Measurements from ENCODE around the gene SSTR3. TPM values are rescaled to one million over a fixed set of nuclear protein-coding genes. Genes with fewer than 3 reads are reported as not detected.
A peak's percentile ranks its signal among the peaks of the same experiment; 100 is the strongest.

Gene SSTR3
- polyA plus RNA-seq, 6 donors from 2014 or later: 0.08 to 0.63 (median 0.45) TPM; not detected in 1

DNA sequence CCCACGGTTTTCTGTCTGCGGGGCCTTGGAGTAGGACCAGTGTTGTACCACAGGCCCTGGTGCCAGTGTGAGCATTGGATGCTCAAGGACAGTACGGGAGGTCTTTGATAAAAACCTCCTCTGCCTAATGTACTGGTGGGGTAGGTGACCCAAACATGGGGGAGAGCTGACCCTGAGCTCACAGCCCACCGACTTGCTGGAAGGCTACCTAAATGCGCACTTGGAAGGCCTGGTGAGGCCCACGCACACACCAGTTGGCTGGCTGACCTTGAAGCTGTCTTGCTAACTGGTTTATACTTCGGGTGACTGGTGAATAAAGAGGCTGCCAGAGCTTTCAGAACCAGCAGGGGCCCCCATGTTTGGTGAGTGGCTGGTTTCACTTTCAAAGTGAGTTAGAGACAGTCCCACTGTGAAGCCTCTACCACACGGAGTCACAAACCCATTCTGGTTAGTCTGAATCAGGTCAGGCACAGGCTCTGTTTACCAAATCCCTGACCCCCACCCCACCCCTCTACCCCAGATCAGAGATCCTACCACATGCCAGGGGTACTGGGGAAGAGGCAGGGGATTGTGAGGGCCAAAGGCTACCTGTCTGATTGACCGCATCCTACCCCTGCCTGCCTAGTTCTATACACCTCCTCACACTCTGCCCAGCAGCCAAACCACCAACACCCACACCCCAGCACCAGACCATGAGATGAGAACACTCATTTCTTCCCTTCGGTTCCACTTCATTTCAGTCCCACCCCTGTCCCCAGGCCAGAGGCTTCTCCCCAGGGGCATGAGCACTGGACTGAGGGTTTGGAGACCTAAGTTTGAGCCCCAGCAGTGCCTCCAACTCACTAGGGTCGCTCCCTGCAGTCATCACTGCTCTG is 49.8 kb downstream of the SSTR3 start:
- ATAC-seq (ENCODE audit: low read depth in 2 of 2): peak; percentile 56 to 81
- peaks cover 8 to 18% (median 10%) of the 10 kb centered on the region in 3 donors for H3K27me3 Mint-ChIP-seq
- H3K9me3 Mint-ChIP-seq: peaks cover 0 to 2% (median 0%) of the 10 kb centered on the region in 7 donors
- H3K4me3 Mint-ChIP-seq: peak overlapping the region in 5 of 8 donors; percentile 21 to 75 (median 42)
- peaks cover 13 to 28% (median 21%) of the 10 kb centered on the region in 3 donors for H3K4me1 Mint-ChIP-seq
- peak overlapping the region; percentile 18 to 84 (median 64) for H3K27ac Mint-ChIP-seq
- no peaks in the 10 kb centered on the region for H3K36me3 Mint-ChIP-seq
- DNase-seq: peak; percentile 17

DNA sequence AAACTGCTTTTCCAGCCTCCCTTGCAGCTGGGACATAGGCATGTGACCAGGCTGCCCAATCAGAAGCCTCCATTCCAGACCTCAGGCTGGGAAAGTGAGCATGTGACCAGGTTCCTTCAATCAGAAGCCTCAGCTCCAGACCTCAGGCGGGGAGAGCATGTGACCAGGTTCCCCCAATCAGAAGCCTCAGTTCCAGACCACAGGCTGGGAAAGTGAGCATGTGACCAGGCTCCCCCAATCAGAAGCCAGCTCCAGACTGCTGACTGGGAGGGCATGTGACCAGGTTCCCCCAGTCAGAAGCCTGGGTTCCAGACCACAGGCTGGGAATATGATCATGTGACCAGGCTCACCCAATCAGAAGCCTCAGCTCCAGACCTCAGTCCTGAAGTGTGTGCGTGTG is 50.8 kb downstream of the SSTR3 start:
- H3K4me3 Mint-ChIP-seq: no peak overlapping the region
- H3K36me3 Mint-ChIP-seq: no peaks in the 10 kb centered on the region
- peaks cover 9 to 17% (median 16%) of the 10 kb centered on the region in 3 donors for H3K4me1 Mint-ChIP-seq
- peaks cover 6 to 19% (median 15%) of the 10 kb centered on the region in 3 donors for H3K27me3 Mint-ChIP-seq
- H3K9me3 Mint-ChIP-seq: peaks cover 0 to 2% (median 0%) of the 10 kb centered on the region in 7 donors
- no peak for DNase-seq
- H3K27ac Mint-ChIP-seq: peak overlapping the region in 1 of 6 donors; percentile 78
- ATAC-seq (ENCODE audit: low read depth in 2 of 2): peak; percentile 5 to 23

DNA sequence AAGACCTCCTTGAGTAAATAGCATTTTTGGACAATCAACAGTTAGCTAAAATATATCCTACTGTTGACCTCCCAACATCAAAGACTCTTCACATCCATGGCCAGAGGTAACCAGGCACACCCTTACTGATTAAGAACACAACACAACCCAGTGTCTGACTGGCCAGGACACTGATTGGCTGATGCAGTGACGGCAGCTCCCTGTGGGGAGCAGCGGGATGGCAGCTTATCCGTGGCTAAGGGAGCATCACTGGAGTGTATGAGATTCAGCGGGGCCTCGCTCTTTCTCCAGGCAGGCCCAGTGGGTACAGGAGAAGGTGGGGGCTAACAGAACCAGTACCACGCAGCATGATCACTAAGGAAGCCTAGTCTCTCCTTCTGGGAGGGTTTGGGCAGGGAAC is 52.2 kb downstream of the SSTR3 start:
- H3K4me1 Mint-ChIP-seq: peaks cover 7 to 15% (median 14%) of the 10 kb centered on the region in 3 donors
- H3K9me3 Mint-ChIP-seq: peaks cover 0 to 2% (median 0%) of the 10 kb centered on the region in 7 donors
- DNase-seq (no peak), ATAC-seq (ENCODE audit: low read depth in 2 of 2) (no peak)
- no peaks in the 10 kb centered on the region for H3K36me3 Mint-ChIP-seq
- peaks cover 5 to 29% (median 27%) of the 10 kb centered on the region in 3 donors for H3K27me3 Mint-ChIP-seq
- H3K4me3 Mint-ChIP-seq: no peak overlapping the region
- no peak overlapping the region for H3K27ac Mint-ChIP-seq

DNA sequence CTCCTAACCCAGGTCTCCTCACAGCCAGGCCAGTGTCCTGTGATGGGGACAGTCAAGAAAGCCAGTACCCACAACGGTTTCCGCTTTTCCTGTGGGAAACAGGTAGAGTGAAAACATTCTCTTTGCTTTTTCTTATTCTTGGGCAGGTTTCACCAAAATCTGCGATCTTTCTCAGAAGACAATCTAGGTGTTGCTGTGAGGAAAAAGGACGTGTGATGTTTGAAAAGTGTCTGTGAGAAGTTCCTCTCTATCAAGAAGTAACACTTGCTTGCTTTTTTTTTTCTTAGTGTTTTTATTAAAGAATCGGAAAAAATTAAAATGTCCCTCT is 53.4 kb downstream of the SSTR3 start:
- H3K27ac Mint-ChIP-seq: no peak overlapping the region
- H3K4me1 Mint-ChIP-seq: peaks cover 7 to 13% (median 12%) of the 10 kb centered on the region in 3 donors
- H3K4me3 Mint-ChIP-seq: no peak overlapping the region
- H3K27me3 Mint-ChIP-seq: peaks cover 5 to 35% (median 27%) of the 10 kb centered on the region in 3 donors
- peaks cover 0 to 2% (median 0%) of the 10 kb centered on the region in 7 donors for H3K9me3 Mint-ChIP-seq
- ATAC-seq (ENCODE audit: low read depth in 2 of 2) (no peak), DNase-seq (no peak)
- no peaks in the 10 kb centered on the region for H3K36me3 Mint-ChIP-seq

DNA sequence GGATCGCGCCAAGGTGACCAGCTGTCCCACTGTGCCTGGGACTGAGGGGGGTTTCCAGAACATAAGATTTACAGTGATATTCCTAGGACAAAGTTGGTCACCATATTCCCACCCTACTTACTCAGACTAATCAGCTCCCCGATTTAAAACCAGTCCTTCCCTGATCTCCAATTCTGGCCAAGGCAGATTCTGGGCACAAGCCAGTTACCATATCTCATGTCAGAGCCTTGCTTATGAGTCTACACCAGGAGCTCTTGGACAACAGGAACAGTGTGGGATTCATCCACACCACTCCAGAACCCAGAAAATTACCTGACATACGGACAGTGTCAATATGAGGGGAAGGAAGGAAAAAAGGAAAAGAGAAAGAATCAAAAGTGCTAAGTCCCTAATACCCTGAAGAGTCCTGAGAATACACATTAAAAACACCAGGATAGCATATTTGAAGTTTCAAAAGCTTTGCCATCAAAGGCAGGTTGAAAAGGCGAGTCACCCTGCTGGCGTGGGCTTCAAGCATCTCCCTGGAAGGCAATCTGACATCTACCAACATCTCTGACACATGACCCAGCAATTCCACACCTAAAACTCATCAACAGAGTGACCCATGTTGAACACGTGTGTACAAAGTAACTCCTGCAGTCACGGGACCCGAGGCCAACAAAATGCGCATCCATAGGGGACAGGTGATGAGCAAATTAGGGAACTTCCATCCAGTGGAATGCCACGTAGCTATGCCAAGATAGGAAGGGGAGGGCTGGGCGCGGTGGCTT is 54.6 kb downstream of the SSTR3 start:
- no peak overlapping the region for H3K27ac Mint-ChIP-seq
- no peak overlapping the region for H3K4me3 Mint-ChIP-seq
- no peak for DNase-seq
- H3K9me3 Mint-ChIP-seq: peaks cover 0 to 2% (median 0%) of the 10 kb centered on the region in 7 donors
- peaks cover 5 to 35% (median 24%) of the 10 kb centered on the region in 3 donors for H3K27me3 Mint-ChIP-seq
- H3K36me3 Mint-ChIP-seq: no peaks in the 10 kb centered on the region
- no peak for ATAC-seq (ENCODE audit: low read depth in 2 of 2)
- peaks cover 4 to 8% (median 7%) of the 10 kb centered on the region in 3 donors for H3K4me1 Mint-ChIP-seq

DNA sequence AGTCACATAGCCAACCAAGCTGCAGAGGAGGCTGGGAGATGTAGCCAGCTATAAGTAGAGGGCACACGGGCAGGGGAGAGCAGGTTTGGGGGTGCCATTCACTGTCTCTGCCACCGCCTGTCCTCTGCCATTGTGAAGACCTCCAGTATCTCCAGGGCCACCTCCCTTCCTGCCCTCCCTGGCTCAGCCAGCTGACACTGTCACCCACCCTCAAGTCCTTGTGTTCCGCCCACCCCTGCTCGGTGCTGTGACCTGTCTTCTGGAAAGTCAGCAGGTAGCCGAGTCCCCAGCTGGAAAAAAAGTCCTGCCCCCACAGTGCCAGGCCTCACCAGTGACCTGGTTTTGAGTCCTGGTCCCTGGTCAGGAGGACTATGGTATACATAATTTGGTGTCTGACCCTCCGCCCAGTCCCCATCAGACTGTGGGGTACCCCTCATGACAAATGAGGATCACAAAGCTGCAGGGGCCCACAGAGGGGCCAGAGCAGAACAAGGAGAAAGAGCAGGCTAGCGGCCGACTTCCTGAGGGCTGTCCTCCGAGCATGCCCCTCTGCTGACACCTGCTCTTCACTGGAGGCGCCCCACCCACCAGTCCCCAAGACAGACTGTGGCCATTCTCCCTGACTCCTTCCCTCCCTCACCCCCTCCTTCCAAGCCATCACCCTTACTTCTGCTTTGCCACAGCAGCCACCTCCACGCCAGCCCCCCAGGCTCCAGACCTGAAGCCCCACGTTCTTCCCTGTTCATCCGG is 55.4 kb downstream of the SSTR3 start:
- peak overlapping the region in 1 of 6 donors; percentile 72 for H3K27ac Mint-ChIP-seq
- H3K9me3 Mint-ChIP-seq: peaks cover 0 to 5% (median 0%) of the 10 kb centered on the region in 7 donors
- H3K27me3 Mint-ChIP-seq: peaks cover 5 to 35% (median 23%) of the 10 kb centered on the region in 3 donors
- H3K36me3 Mint-ChIP-seq: no peaks in the 10 kb centered on the region
- ATAC-seq (ENCODE audit: low read depth in 2 of 2) (no peak), DNase-seq (no peak)
- peaks cover 0 to 5% (median 0%) of the 10 kb centered on the region in 3 donors for H3K4me1 Mint-ChIP-seq
- no peak overlapping the region for H3K4me3 Mint-ChIP-seq

DNA sequence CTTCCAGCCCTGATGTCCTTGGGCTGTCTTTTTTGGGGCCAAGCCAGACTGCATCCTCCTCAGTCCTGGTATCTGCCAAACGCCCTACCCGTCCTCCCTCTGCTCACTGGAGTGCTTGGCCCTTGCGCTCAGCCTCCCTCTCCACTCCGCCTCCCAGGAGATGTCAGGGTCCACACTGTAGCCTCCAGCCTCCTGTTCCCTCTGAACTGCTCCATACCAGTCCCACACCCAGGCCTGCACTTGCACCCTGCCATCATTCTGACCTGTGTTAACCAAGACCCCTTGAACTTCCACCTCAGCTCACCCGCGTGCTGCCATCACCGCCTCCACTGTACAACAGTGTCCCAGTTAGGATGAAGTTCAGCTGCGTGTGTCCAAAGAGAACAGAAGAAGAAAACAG is 56.3 kb downstream of the SSTR3 start:
- peak overlapping the region in 2 of 6 donors; percentile 13 to 93 for H3K27ac Mint-ChIP-seq
- no peak for DNase-seq
- peaks cover 12 to 43% (median 23%) of the 10 kb centered on the region in 3 donors for H3K27me3 Mint-ChIP-seq
- H3K4me1 Mint-ChIP-seq: peaks cover 0 to 5% (median 0%) of the 10 kb centered on the region in 3 donors
- no peak overlapping the region for H3K4me3 Mint-ChIP-seq
- peaks cover 0 to 14% (median under 1%) of the 10 kb centered on the region in 7 donors for H3K9me3 Mint-ChIP-seq
- no peak for ATAC-seq (ENCODE audit: low read depth in 2 of 2)
- peaks cover 0 to 5% of the 10 kb centered on the region in 2 donors for H3K36me3 Mint-ChIP-seq

DNA sequence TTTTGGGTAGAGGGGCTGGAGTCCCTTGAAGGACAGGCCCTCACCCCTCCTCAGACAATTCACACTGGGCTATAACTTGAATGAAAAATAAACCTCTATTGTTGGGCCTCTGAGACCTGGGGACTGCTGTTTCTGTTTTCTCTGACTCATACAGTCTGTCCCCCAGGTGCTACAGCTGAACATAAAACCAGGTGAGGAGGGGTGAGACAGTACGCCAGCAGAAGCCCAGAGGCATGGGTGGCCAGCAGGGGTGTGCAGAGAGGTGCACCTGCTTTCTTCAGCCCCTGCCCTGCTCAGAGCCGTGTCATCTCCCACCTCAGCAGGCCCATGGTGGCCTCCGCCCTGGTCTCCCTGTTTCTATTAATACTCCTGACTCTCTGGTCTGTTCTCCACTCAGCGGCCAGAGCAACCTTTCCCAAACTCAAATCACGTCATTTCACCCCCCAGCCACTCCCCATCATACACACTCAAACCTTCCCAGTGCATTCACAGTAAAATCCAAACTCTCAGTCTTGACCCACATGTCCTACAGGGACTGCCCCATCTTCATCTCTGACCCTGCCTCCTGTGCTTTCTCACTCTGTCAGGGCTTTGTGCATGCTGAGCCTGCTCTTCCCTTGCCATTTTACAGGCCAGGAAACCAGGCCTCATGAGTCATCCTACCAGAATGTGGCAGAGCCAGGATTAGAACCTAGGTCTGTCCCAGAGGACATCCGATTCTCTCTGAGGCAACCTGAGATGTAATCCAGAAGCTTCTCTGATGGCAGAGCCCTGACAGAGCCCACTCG is 57.2 kb downstream of the SSTR3 start:
- Mint-ChIP-seq H3K27me3 (peaks cover 12 to 43% (median 27%) of the 10 kb centered on the region in 3 donors), H3K9me3 (peaks cover 0 to 20% (median 0%) of the 10 kb centered on the region in 7 donors), H3K36me3 (peaks cover 0 to 10% of the 10 kb centered on the region in 2 donors), H3K4me3 (peak overlapping the region in 1 of 8 donors; percentile 56), H3K27ac (peak overlapping the region in 2 of 6 donors; percentile 58 to 79), H3K4me1 (peaks cover 1 to 6% (median 2%) of the 10 kb centered on the region in 3 donors)
- DNase-seq (no peak), ATAC-seq (ENCODE audit: low read depth in 2 of 2) (no peak)

Other genes with a start within 250 kb of the SSTR3 start
- 1 to 10 TPM in 1 of 6 donors, under 1 TPM in 3, not detected in 2; 0.65 to 3.3 (median 0.89) TPM for gene TST, start 193.0 kb downstream of the SSTR3 start, polyA plus RNA-seq (ENCODE audit: low read depth in 6 of 6)
- 10 to 100 TPM; 12.0 to 16.5 (median 12.8) TPM for gene MPST, start 192.7 kb downstream of the SSTR3 start, polyA plus RNA-seq (ENCODE audit: low read depth in 6 of 6)
- 10 to 100 TPM in 1 of 6 donors, 1 to 10 TPM in 5; 6.7 to 15.6 (median 9.5) TPM for gene KCTD17, start 160.7 kb downstream of the SSTR3 start, polyA plus RNA-seq (ENCODE audit: low read depth in 6 of 6)
- gene TMPRSS6, start 102.8 kb downstream of the SSTR3 start, polyA plus RNA-seq (ENCODE audit: low read depth in 6 of 6): under 1 TPM in 1 of 6 donors, not detected in 5; 0.08 TPM
- 1 to 10 TPM in 4 of 6 donors, under 1 TPM in 2; 0.73 to 1.8 (median 1.2) TPM for gene IL2RB, start 62.6 kb downstream of the SSTR3 start, polyA plus RNA-seq (ENCODE audit: low read depth in 6 of 6)
- 1 to 10 TPM in 5 of 6 donors, not detected in 1; 1.1 to 2.0 (median 1.5) TPM for gene C1QTNF6, start 24.2 kb downstream of the SSTR3 start, polyA plus RNA-seq (ENCODE audit: low read depth in 6 of 6)
- gene RAC2, start 31.8 kb upstream of the SSTR3 start, polyA plus RNA-seq (ENCODE audit: low read depth in 6 of 6): 100 to 1,000 TPM; 671 to 842 (median 780) TPM
- 10 to 100 TPM; 29.3 to 74.9 (median 46.1) TPM for gene CYTH4, start 70.0 kb upstream of the SSTR3 start, polyA plus RNA-seq (ENCODE audit: low read depth in 6 of 6)
- gene ELFN2, start 215.0 kb upstream of the SSTR3 start, polyA plus RNA-seq (ENCODE audit: low read depth in 6 of 6): not detected